ENCODE results near the gene NADSYN1. TPM values are rescaled to one million over a fixed set of nuclear protein-coding genes. Genes with fewer than 3 reads are reported as not detected.

The NADSYN1 gene
- total and polyA plus RNA-seq, 2 of the 13 experiments (the other 11 are each of a cell fraction or from before 2014, with no cell fraction given): 35.7 to 51.5 TPM

DNA sequence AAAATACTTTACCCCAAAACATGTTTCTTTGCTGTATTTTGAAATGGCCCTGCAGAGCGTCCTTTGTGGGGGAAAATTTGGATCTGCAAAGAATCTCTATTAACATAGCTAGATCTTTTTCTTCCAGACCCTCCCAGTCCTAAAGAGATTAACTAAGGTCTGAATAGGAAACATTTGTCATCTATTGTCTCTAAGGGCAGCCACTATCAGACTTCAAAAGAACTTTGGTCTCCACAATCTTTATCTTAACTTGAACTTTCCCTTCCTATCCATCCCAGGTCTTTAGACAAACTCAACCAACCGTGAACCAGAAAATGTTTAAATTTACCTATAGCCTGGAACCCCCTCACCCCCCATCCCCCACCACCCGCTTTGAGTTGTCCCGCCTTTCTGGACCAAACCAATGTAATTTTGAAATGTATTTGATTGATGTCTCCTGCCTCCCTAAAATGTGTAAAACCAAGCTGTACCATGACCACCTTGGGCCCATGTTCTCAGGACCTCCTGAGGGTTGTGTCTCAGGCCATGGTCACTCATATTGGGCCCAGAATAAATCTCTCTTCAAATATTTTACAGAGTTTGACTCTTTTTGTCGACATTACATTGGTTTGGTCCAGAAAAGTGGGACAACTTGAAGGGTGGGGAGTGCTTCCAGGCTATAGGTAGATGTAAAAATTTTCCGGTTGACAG lies 91.7 kb downstream of the NADSYN1 start (continued):
- TF ChIP-seq, protein P1, sequence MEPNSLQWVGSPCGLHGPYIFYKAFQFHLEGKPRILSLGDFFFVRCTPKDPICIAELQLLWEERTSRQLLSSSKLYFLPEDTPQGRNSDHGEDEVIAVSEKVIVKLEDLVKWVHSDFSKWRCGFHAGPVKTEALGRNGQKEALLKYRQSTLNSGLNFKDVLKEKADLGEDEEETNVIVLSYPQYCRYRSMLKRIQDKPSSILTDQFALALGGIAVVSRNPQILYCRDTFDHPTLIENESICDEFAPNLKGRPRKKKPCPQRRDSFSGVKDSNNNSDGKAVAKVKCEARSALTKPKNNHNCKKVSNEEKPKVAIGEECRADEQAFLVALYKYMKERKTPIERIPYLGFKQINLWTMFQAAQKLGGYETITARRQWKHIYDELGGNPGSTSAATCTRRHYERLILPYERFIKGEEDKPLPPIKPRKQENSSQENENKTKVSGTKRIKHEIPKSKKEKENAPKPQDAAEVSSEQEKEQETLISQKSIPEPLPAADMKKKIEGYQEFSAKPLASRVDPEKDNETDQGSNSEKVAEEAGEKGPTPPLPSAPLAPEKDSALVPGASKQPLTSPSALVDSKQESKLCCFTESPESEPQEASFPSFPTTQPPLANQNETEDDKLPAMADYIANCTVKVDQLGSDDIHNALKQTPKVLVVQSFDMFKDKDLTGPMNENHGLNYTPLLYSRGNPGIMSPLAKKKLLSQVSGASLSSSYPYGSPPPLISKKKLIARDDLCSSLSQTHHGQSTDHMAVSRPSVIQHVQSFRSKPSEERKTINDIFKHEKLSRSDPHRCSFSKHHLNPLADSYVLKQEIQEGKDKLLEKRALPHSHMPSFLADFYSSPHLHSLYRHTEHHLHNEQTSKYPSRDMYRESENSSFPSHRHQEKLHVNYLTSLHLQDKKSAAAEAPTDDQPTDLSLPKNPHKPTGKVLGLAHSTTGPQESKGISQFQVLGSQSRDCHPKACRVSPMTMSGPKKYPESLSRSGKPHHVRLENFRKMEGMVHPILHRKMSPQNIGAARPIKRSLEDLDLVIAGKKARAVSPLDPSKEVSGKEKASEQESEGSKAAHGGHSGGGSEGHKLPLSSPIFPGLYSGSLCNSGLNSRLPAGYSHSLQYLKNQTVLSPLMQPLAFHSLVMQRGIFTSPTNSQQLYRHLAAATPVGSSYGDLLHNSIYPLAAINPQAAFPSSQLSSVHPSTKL (CRISPR knock-in tag; IDR thresholded peaks at IDR 0.05): 0 out of 2 replicates have a peak, but pooled peaks have one; percentile 27
- TF ChIP-seq HMG20A (CRISPR knock-in tag; IDR thresholded peaks at IDR 0.05; ENCODE audit: borderline replicate concordance) (no peak), HNF4A (CRISPR knock-in tag; IDR thresholded peaks at IDR 0.05) (0 out of 2 replicates have a peak, but pooled peaks have one; percentile 14), RXRB (CRISPR knock-in tag; IDR thresholded peaks at IDR 0.05; ENCODE audit: borderline replicate concordance) (peak; percentile 26; the same call in 1 of the 2 replicates), PPARG (CRISPR knock-in tag; conservative IDR thresholded peaks at IDR 0.05) (peak; percentile 81), ZNF607 (CRISPR knock-in tag; IDR thresholded peaks at IDR 0.05; ENCODE audit: borderline replicate concordance) (0 out of 2 replicates have a peak, but pooled peaks have one; percentile 46), CCDC6 (CRISPR knock-in tag; IDR thresholded peaks at IDR 0.05) (no peak), RARA (CRISPR knock-in tag; IDR thresholded peaks at IDR 0.05) (peak; percentile 20; the same call in 1 of the 2 replicates)
- TF ChIP-seq, protein P2, sequence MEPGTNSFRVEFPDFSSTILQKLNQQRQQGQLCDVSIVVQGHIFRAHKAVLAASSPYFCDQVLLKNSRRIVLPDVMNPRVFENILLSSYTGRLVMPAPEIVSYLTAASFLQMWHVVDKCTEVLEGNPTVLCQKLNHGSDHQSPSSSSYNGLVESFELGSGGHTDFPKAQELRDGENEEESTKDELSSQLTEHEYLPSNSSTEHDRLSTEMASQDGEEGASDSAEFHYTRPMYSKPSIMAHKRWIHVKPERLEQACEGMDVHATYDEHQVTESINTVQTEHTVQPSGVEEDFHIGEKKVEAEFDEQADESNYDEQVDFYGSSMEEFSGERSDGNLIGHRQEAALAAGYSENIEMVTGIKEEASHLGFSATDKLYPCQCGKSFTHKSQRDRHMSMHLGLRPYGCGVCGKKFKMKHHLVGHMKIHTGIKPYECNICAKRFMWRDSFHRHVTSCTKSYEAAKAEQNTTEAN (CRISPR knock-in tag; conservative IDR thresholded peaks at IDR 0.05): no peak
- TF ChIP-seq, protein P3, sequence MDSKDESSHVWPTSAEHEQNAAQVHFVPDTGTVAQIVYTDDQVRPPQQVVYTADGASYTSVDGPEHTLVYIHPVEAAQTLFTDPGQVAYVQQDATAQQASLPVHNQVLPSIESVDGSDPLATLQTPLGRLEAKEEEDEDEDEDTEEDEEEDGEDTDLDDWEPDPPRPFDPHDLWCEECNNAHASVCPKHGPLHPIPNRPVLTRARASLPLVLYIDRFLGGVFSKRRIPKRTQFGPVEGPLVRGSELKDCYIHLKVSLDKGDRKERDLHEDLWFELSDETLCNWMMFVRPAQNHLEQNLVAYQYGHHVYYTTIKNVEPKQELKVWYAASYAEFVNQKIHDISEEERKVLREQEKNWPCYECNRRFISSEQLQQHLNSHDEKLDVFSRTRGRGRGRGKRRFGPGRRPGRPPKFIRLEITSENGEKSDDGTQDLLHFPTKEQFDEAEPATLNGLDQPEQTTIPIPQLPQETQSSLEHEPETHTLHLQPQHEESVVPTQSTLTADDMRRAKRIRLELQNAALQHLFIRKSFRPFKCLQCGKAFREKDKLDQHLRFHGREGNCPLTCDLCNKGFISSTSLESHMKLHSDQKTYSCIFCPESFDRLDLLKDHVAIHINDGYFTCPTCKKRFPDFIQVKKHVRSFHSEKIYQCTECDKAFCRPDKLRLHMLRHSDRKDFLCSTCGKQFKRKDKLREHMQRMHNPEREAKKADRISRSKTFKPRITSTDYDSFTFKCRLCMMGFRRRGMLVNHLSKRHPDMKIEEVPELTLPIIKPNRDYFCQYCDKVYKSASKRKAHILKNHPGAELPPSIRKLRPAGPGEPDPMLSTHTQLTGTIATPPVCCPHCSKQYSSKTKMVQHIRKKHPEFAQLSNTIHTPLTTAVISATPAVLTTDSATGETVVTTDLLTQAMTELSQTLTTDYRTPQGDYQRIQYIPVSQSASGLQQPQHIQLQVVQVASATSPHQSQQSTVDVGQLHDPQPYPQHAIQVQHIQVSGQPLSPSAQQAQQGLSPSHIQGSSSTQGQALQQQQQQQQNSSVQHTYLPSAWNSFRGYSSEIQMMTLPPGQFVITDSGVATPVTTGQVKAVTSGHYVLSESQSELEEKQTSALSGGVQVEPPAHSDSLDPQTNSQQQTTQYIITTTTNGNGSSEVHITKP (CRISPR knock-in tag; IDR thresholded peaks at IDR 0.05; ENCODE audit: low read depth): peak; percentile 62; the same call in 1 of the 2 replicates
- TF ChIP-seq, protein P4, sequence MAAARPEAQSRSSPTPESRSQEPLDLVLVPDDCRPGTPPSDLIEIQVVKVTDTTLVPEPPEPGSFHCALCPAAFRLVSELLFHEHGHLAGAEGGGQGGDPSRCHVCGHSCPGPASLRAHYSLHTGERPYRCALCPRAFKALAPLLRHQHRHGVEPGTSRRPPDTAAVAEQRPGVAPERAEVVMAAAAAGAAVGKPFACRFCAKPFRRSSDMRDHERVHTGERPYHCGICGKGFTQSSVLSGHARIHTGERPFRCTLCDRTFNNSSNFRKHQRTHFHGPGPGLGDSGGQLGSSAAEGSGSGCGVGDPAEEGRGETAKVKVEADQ (CRISPR knock-in tag; IDR thresholded peaks at IDR 0.05; ENCODE audit: borderline replicate concordance): no peak
- TF ChIP-seq, protein P5, sequence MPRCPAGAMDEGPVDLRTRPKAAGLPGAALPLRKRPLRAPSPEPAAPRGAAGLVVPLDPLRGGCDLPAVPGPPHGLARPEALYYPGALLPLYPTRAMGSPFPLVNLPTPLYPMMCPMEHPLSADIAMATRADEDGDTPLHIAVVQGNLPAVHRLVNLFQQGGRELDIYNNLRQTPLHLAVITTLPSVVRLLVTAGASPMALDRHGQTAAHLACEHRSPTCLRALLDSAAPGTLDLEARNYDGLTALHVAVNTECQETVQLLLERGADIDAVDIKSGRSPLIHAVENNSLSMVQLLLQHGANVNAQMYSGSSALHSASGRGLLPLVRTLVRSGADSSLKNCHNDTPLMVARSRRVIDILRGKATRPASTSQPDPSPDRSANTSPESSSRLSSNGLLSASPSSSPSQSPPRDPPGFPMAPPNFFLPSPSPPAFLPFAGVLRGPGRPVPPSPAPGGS (CRISPR knock-in tag; IDR thresholded peaks at IDR 0.05): no peak
